Stimulated activated CD8-positive, alpha-beta memory T cell treated with anti-CD3 and anti-CD28 coated beads, Interleukin-15, amount 100 ng/mL, for 1 hour (primary cell): ENCODE measurements around the gene ADAMTSL5.
"Not testable (repeated sequence)": the region's sequence is repeated elsewhere in the genome, so short reads cannot be mapped to it uniquely, and the experiment has no call there.

Experiments used
- DNase-seq: peaks from one replicate; pipeline ENCODE4 v3.0.0-alpha.2; 2020; ENCODE audit warnings: low read depth

The ADAMTSL5 gene

GRCh38 chr19:1530856-1531255 lies 18.0 kb upstream of the ADAMTSL5 start:
- DNase-seq = not testable (repeated sequence)

- DNase-seq = no peak
These were observed 16.6 kb upstream of the ADAMTSL5 start for GRCh38 chr19:1529430-1529816.

GRCh38 chr19:1528596-1529429 lies 16.0 kb upstream of the ADAMTSL5 start:
- no peak for DNase-seq

- DNase-seq = no peak
These were observed 15.0 kb upstream of the ADAMTSL5 start for GRCh38 chr19:1527650-1528309.

- no peak for DNase-seq
These were observed 14.3 kb upstream of the ADAMTSL5 start for GRCh38 chr19:1526979-1527649.

- no peak for DNase-seq
These were observed 13.4 kb upstream of the ADAMTSL5 start for GRCh38 chr19:1526066-1526778.

- DNase-seq = no peak
These were observed 12.5 kb upstream of the ADAMTSL5 start for GRCh38 chr19:1525343-1525742.

GRCh38 chr19:1524972-1525325 lies 12.1 kb upstream of the ADAMTSL5 start:
- no peak for DNase-seq

GRCh38 chr19:1524287-1524971 lies 11.6 kb upstream of the ADAMTSL5 start:
- DNase-seq = no peak

- no peak for DNase-seq
These were observed 10.8 kb upstream of the ADAMTSL5 start, which contains the start of gene PLK5 for GRCh38 chr19:1523412-1524286. PLK5 (plus strand) TSS chr19:1524077; CDS start chr19:1526997, 2,920 bp downstream.

- no peak for DNase-seq
These were observed 10.0 kb upstream of the ADAMTSL5 start for GRCh38 chr19:1522838-1523237.

- no peak for DNase-seq
These were observed 9.2 kb upstream of the ADAMTSL5 start for GRCh38 chr19:1522061-1522460.

GRCh38 chr19:1521636-1522035 lies 8.8 kb upstream of the ADAMTSL5 start:
- DNase-seq = no peak

GRCh38 chr19:1520203-1520780 lies 7.5 kb upstream of the ADAMTSL5 start:
- no peak for DNase-seq

GRCh38 chr19:1519802-1520201 lies 7.0 kb upstream of the ADAMTSL5 start:
- not testable (repeated sequence) for DNase-seq

- DNase-seq = no peak
These were observed 5.7 kb upstream of the ADAMTSL5 start for GRCh38 chr19:1518471-1518870.

- DNase-seq = no peak
These were observed 3.6 kb upstream of the ADAMTSL5 start for GRCh38 chr19:1516395-1516753.

GRCh38 chr19:1514986-1515721 lies 2.3 kb upstream of the ADAMTSL5 start:
- DNase-seq = no peak

- no peak for DNase-seq
These were observed 1.5 kb upstream of the ADAMTSL5 start for GRCh38 chr19:1514295-1514661.
